ENCODE results near the gene TFR2.
"Not testable (repeated sequence)": the region's sequence is repeated elsewhere in the genome, so short reads cannot be mapped to it uniquely, and the experiment has no call there.

TFR2 gene

DNA sequence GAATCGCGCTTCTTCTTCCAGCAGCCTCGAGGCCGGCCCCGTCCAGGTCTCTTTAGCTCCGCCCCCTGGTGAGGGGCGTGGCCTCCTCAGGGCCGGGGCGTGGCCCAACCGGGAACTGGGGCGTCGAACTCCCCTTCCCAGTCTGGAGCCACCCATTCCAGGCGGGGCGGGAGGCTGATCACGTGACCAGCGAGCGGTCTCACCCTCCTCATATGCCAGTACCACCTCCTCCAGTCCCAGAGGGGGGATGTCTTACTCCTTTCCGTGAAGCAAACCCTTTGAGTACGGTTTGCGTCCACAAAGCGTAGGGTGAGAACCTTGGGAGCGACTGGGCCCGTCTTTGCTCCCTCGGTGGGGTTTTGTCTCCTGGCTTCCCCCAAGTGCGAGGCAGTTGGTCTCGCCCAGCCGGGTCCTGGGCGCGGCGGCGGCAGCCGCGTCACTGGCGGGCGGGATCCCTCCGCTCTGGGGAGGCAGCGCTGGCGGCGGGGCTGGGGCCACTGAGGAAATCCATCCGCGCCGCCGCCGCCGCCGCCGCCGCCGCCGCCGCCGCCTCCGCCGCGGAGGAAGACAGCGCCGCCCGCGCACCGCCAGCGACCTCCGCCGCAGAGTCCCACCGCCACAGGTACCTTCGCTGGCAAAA, 32.1 kb upstream of the TFR2 start, which contains the start of gene GNB2:
GNB2 (plus strand) TSS at position 439 of the 640 bp plus-strand sequence. CDS start 2,526 bp downstream, outside the sequence.
- TF ChIP-seq, protein P1, sequence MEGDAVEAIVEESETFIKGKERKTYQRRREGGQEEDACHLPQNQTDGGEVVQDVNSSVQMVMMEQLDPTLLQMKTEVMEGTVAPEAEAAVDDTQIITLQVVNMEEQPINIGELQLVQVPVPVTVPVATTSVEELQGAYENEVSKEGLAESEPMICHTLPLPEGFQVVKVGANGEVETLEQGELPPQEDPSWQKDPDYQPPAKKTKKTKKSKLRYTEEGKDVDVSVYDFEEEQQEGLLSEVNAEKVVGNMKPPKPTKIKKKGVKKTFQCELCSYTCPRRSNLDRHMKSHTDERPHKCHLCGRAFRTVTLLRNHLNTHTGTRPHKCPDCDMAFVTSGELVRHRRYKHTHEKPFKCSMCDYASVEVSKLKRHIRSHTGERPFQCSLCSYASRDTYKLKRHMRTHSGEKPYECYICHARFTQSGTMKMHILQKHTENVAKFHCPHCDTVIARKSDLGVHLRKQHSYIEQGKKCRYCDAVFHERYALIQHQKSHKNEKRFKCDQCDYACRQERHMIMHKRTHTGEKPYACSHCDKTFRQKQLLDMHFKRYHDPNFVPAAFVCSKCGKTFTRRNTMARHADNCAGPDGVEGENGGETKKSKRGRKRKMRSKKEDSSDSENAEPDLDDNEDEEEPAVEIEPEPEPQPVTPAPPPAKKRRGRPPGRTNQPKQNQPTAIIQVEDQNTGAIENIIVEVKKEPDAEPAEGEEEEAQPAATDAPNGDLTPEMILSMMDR (IDR thresholded peaks at IDR 0.05), result no peak
- peak; percentile 100 for DNase-seq (ENCODE audit: low spot score)
- peak within 1 kb of the TSS; percentile 98 to 99 for H3K27ac ChIP-seq

DNA sequence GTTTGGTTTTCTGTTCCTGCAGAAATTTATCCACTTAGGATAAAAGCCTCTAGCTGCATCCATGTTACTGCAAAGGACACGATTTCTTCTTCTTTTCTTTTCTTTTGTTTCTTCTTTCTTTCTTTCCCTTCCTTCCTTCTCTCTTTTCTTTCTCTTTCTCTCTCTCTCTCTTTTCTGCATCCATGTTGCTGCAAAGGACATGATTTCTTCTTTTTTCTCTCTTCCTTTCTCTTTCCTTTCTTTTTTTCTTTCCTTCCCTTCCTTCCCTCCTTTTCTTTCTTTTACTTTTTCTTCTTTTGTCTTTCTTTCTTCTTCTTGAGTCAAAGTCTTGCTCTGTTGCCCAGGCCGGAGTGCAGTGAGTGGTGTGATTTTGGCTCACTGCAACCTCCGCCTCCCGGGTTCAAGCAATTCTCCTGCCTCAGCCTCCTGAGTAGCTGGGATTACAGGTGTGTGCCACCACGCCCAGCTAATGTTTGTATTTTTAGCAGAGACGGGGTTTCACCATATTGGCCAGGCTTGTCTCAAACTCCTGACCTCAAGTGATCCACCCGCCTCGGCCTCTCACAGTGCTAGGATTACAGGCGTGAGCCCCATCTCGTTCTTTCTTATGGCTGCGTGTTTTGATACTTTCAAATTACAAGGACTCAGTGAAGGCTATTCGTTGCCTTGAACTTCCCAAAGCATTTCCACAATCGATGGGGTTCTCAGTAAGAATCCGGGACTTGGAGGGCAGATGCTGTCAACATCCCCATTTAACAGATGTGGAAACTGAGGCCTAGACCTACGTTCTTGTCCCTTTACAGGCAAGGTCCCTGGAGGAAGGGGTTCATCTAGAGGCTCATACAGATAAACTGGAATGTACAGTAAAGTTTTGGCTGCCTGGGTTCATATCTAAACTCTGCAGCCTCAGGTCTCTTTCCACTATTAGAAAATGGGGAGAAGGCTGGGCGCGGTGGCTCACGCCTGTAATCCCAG, 30.3 kb upstream of the TFR2 start:
- TF ChIP-seq, protein P1 (IDR thresholded peaks at IDR 0.05), result no peak

More for the DNA sequence above, 32.1 kb upstream of the TFR2 start, which contains the start of gene GNB2:
- peak within 1 kb of the TSS; percentile 96 for H3K4me3 ChIP-seq

DNA sequence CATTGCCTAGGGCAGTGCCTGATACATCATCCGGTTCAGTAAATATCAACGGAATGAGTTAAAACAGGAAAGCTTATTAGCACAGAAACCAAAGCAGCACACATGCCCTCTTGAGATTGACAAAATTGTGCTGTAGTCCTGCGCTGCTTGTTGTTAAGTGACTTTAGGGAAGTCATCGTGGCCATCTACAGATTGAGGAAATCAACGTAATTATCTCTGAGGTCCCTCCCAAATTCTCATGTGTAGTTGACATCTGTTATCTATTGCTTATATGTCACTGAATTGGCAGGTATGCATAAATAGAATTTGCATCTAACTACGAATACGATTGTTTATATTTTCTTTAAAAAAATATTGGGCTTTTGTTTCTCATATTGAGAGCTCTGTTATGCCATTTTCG, 28.7 kb upstream of the TFR2 start:
- DNase-seq (ENCODE audit: low spot score), result no peak
- Histone ChIP-seq H3K4me3 (no peak overlapping the region), H3K27ac (no peak overlapping the region)
- TF ChIP-seq, protein P1 (IDR thresholded peaks at IDR 0.05), result no peak

More for the DNA sequence above, 30.3 kb upstream of the TFR2 start:
- H3K27ac ChIP-seq, result no peak overlapping the region
- H3K4me3 ChIP-seq, result no peak overlapping the region
- DNase-seq (ENCODE audit: low spot score), result no peak

DNA sequence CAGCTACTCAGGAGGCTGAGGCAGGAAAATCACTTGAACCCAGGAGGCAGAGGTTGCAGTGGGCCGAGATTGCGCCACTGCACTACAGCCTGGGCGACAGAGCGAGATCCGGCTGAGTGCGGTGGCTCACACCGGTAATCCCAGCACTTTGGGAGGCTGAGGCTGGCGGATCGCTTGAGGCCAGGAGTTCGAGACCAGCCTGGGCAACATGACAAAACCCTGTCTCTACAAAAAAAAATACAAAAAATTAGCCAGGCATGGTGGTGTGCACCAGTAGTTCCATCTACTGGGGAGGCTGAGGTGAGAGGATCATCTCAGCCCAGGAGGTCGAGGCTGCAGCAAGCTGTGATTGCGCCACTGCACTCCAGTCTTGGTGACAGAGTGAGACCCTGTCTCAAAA, 27.8 kb upstream of the TFR2 start:
- DNase-seq (ENCODE audit: low spot score); H3K4me3 ChIP-seq; H3K27ac ChIP-seq: not testable (repeated sequence)

DNA sequence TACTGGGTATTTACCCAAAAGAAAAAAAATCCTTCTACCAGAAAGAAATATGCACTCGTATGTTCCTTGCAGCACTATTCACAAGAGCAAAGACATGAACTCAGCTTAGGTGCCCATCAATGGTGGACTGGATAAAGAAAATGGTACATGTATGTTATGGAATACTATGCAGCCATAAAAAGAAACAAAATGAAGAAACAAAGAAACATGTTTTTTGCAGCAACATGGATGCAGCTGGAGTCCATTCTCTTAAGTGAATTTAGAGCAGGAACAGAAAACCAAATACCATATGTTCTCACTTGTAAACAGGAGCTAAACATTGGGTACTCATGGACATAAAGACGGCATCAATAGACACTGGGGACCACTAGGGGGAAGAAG, 26.7 kb upstream of the TFR2 start:
- peak overlapping the region in 1 of 2 donors; percentile 52 for H3K27ac ChIP-seq
- DNase-seq (ENCODE audit: low spot score), result no peak
- no peak overlapping the region for H3K4me3 ChIP-seq
- TF ChIP-seq, protein P1 (IDR thresholded peaks at IDR 0.05), result no peak

DNA sequence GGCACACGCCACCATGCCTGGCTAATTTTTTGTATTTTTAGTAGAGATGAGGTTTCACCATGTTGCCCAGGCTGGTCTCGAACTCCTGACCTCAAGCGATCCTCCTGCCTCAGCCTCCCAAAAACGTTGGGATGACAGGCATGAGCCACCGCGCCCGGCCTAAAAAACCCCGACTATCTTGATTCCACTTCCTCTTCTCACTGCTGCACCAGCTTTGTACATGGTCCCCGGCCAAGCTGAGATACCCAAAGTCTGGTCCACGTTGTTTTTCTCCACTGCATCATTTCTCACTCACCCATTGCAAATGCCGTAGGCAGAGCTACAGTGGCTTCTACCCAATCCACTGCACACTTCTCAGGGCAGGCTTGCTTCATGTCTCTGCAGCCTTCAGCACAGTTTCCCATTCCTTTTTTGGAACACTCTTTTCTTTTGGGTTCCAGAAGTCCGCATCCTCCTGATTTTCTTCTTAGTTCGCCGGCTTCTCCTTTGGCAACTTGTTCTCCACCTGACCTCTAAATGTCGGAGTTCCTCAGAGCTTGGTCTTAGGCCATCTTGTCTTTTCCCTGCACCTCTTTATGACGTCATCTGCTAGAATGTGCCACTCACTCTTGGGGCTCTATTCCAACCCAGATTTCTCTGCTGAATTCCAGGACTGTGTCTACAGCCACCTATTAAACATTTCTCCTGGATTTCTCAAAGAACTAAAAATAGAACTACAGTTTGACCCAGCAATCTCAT, 26.1 kb upstream of the TFR2 start:
- Histone ChIP-seq H3K4me3 (no peak overlapping the region), H3K27ac (peak overlapping the region in 1 of 2 donors; percentile 52)
- no peak for DNase-seq (ENCODE audit: low spot score)
- TF ChIP-seq, protein P1 (IDR thresholded peaks at IDR 0.05), result no peak

DNA sequence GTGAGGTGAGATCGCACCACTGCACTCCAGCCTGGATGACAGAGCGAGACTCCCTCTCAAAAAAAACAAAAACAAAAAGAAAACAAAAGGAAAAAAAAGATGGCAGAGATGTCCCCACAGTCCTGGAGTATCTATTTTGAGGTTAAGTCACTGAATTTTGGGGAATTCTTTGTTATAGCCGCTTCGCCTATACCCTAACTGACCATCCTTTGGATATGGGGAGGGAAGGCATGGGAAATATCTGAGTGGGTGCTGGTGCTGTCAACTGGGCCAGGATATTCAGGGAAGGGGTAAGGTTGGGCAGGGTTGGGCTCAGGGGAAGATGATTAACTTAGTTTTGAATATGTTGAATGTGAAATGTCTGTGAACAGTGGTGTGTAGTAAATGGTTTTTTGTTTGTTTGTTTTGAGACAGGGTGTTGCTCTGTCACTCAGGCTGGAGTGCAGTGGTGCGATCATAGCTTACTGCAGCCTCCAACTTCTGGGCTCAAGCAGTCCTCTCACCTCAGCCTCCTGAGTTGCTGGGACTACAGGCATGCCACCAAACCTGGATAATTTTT, 23.9 kb upstream of the TFR2 start:
- TF ChIP-seq, protein P1 (IDR thresholded peaks at IDR 0.05), result no peak
- Histone ChIP-seq H3K4me3 (no peak overlapping the region), H3K27ac (no peak overlapping the region)
- DNase-seq (ENCODE audit: low spot score), result no peak

DNA sequence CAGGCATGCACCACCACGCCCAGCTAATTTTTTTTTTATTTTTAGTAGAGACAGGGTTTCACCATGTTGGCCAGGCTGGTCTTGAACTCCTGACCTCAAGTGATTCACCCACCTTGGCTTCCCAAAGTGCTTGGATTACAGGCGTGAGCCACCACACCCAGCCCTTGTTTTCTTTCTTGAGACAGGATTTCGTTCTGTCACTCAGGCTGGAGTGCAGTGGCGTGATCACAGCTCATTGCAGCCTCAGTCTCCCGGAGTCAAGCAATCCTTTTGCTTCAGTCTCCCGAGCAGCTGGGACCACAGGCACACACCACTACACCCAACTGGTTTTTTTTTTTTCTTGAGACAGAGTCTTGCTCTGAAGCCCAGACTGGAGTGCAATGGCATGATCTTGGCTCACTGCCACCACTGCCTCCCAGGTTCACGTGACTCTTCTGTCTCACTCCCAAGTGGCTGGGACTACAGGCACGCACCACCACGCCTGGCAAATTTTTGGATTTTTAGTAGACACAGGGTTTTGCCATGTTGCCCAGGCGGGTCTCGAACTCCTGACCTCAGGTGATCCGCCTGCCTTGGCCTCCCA, 20.9 kb upstream of the TFR2 start:
- not testable (repeated sequence) for H3K27ac ChIP-seq; DNase-seq (ENCODE audit: low spot score); H3K4me3 ChIP-seq
